RPMI8226 (cell line): ENCODE data around the gene TMEM45A.
"Not testable (repeated sequence)": the region's sequence is repeated elsewhere in the genome, so short reads cannot be mapped to it uniquely, and the experiment has no call there.

Experiments used
- DNase-seq: peaks from one replicate; pipeline ENCODE4 v3.0.0-alpha.2; 2015

Gene TMEM45A

DNA sequence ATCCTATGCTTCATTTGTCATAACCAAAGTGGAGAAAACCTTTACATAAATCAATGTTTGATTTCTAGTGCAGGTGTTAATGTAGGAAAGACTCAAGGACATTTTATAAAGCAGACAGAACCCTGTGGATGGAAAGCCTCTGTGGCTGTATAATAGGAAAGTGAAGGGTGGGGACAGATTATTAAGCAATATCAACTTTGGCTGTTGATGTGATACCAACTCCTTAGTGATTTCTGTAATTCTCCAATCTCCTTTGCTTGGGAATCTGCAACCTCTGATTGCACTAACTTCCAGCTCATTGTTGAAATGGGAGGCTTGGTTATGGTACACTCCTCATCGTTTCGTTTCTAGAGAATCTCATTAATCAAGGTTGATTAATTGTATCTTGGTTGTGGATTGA lies 87.7 kb downstream of the TMEM45A start:
- no peak for DNase-seq

DNA sequence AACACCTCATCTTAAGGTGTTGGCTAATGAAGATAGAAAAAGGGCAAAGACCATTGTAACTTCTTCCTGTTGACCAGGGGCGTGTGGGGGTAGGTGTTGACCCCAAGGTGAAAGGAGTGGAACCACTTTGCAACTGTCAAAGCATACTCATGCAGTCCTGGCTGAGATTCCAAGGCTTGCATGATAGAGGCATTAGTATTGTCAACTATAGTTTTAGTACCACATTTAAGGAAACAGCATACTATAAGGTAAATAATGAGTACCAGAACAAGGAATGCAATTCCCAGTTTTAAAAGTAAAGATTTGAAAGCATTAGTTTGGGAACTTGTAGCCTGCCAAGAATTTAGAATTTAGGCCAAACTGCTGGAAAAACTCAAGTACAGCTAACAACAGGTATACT lies 89.2 kb downstream of the TMEM45A start:
- no peak for DNase-seq

GRCh38 chr3:100582157-100582556 lies 89.7 kb downstream of the TMEM45A start:
- not testable (repeated sequence) for DNase-seq

GRCh38 chr3:100584101-100584660 lies 91.8 kb downstream of the TMEM45A start:
- DNase-seq = no peak

DNA sequence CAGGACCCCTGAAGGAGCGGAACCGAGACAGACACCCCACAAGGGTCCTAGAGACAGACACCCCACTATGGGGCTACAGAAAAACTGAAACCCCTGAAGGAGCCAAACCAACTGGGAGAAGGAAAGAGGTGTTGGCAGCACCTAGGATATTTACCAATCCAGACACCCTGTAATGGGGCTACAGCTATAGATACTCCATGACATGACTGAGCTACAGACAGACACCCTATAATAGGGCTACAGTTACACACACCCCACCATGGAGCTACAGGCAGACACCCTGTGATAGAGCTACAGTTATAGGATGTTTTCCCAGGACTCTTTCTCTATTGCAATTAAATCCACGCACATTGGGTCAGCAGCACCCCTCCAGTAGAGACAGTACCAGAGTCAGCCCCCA lies 94.4 kb downstream of the TMEM45A start:
- no peak for DNase-seq

DNA sequence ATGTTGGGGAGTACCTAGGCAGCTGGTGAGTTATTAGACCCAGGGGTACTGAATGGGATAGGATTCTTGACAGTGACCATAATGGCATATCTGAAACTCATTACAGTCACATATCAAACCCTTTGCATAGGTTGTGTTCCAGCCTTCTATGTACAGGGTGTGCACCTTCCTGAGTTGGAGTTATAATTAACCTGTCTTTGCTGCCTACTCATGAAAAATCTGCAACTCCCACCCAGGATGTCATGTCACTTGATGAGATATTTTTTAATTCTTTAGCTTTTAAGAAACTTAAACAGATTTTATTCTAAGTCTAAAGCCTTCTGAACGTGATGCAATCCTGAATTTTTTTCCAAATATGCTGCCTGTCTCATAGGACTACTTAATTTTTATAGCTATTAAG lies 95.8 kb downstream of the TMEM45A start:
- DNase-seq = no peak

- peak; percentile 68 for DNase-seq
Measured at GRCh38 chr3:100590114-100590839, 97.9 kb downstream of the TMEM45A start.

DNA sequence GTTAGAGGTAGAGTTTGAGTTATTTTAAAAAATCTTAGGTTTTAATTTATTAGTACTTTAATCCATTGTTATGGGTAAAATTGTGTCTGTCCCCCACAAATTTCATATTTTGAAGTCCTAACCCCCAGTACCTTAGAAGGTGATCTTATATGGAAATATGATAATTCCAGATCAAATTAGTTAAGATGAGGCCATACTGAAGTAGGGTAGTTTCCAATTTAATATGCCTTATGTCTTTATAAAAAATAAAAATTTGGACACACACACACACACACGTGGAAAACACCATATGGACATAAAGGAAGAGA lies 98.4 kb downstream of the TMEM45A start:
- no peak for DNase-seq

GRCh38 chr3:100591411-100591810 lies 99.0 kb downstream of the TMEM45A start:
- no peak for DNase-seq

DNA sequence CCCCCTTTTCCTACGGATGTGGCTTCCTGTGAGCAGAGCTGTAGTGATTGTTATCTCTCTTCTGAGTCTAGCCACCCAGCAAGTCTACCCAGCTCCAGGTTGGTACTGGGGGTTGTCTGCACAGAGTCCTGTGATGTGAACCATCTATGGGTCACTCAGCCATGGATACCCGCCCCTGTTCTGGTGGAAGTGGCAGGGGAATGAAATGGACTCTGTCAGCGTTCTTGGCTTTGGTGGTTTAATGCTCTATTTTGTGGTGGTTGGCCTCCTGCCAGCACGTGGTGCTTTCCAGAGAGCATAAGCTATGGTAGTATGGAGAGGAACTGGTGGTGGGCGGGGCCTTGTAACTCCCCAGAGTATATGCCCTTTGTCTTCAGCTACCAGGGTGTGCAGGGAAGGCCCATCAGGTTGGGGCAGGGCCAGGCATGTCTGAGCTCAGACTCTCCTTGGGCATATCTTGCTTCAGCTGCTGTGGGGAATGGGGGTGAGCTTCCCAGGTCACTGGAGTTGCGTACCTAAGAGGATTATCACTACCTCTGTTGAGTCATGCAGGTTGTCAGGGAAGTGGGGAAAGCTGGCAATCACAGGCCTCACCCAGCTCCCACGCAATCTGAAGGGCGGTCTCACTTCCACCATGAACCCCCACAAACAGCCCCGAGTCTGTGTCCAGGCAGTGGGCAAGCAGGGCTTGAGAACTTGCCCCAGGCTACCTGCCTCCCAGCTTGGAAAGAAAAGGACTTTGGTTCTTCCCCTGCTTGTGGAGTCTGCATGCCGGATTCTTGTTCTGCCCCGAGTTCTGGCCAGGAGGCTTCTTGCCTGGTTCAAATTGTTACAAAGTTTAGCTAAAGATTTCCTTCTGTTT lies 108.0 kb downstream of the TMEM45A start:
- DNase-seq = peak; percentile 79

DNA sequence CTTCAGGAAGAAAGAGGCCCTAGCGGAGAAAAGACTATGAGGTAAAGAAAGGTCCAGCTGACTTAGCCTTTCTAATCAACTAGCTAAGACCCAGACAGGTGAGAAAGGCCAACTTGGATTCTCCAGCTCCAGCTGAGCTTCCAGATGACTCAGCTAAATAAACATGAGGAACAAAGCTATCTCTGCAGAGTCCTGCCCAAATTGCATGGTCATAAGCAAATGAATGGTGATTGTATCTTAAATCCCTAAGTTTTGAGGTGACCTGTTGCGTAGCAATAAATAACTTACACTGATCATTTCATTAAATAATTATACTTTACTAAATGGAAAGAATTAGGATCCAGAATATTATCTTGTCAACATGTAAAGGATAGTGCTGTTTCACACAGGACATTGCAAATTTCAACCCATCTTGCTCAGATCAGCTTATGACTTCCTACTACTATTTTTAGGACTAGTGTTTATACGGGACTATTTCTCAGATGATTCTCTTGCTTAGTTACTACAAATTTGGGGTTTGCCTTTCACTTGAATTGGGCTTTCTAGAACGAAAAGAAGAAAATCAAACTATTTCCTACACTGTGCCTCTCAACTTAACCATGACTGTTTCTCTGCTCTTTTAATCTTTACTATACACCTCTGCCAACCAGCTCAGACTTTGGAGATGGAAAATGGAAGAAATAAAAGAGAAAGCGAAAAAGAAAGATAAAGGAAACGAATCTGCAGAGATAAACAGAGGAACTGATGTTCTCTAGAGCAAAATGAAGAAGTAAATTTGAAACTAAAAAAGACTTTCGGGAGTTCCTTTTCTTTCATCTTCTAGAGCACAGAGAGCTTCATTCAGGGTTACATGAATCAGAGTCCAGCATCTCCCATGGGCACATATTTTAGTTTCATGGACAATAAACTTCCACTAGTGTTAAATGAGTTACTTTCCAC lies 110.4 kb downstream of the TMEM45A start:
- DNase-seq = no peak

DNA sequence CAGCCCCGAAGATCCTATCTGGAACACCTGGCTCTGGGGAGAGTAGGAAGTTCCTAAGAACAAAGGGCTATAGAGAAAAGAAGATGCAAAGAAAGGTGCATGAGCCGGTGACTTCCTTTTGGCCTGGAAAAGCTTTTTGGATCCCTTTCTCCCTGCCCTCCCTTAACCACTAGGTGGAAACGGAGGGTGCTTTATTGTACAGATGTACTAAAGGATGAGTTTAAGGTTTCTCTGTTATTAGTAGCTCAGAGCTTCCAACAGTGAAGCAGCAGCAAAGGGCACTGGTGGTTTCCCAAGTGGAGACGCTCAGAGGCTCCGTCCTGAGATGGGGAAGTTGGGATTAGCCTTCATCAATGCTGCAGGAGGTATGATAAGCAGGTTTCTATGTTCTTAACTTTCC lies 111.0 kb downstream of the TMEM45A start:
- DNase-seq = peak; percentile 23

DNA sequence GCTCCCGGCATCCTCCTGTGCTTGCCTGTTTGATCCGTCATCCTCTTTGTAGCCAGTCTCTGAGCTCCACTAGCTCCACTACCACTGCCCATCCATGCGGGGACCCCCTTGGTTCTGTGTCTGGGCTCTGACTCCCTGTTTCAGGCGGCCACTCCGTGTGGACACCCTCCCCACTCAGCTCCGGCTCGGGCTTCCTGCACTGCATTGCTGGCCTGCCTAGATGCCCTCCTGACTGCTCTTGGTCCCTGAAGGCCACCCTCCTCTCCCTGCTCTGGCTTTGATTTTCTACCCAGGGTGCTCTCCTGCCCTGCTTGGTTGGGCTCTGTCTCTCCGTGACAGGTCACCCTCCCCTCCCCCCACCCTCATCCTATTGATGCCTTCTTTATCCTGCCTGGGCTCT lies 112.9 kb downstream of the TMEM45A start:
- no peak for DNase-seq

DNA sequence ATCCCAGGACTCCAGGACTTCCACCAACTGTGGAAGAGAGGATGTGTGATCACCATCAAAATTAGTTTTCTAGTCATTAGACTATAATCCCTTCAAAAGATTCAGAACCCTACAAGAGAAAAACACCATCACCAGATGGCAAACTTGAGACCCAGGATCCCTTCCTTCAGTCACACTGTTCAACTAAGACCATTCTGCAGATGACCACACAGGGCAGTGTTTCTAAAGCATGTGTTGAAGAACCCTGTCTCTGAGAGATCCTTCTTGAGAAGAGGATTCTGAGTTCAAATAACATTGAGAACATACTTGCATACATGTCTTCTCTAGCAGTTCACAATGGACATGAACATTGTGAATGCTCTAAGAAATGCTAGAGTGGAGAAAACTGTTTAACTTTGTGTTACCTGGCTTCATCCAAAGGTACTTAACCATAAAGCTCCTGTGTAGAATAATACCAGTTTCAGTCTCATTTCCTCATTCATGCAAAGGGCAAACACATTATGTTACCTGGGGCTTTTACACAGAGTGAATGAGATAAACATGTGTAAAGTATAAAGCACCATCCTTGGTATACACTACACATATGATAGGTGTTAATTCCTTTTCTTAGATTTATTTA lies 114.6 kb downstream of the TMEM45A start:
- DNase-seq = peak; percentile 14

DNA sequence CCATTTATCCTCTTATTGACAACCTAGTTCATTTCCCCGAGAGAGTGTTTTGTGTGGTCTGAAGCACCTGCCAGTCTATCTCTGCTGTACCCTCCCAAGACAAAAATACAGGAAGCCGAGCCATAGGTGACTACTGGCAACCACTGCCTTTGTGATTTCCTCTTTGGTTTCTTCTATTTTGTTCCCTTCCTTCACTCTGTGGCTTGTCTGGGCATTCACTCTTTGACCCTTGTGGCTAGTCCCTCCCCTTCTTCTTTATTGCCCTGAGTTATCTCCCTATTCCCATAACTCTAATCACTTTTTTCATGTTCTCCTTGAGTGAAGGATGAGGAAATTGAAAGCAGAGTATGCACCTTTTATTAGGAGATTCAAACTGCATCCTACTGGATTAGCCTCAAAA lies 116.9 kb downstream of the TMEM45A start, which contains the start of gene ADGRG7:
Gene ADGRG7 (plus strand): TSS at position 297 of the 400 bp plus-strand sequence. CDS start 256 bp downstream, outside the sequence.
- DNase-seq = no peak

DNA sequence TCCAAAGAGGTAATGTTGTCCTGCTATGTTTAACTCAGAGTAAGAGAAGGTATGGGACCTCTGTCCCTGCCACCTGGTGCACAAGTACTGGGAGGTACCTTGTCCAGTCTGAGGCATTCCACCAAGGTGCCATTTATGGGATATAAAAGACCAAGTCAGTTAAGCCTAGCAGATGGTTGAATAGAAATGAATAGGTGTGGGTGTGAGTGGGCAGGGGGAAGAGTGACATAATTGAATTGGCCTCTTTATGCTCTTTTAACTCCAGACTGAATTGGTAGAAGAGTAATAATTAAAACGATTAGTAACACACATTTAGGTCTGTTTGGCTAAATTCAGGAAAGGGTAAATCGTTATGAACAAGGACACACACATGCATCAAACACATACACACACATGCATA lies 117.5 kb downstream of the TMEM45A start:
- no peak for DNase-seq

GRCh38 chr3:100611221-100611620 lies 118.8 kb downstream of the TMEM45A start:
- no peak for DNase-seq

GRCh38 chr3:100613721-100614390 lies 121.4 kb downstream of the TMEM45A start:
- DNase-seq = no peak

DNA sequence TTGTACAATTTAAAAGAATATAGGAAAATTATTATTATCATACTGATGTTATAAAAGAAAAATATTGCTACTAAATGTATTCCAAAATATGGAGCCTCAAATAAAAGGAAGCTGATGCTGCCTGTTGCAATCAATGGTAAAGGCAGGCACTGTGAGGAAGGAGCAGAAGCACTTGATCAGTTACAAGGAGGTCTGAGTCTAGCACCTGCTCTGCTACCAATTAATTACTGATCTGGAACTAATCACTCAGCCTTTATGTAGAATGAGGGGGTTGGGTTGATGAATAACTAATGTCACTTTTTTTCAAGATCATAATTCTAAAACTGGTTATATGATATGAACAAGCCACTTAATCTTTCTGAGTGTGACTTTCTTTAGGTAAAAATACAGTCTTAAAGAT lies 122.5 kb downstream of the TMEM45A start:
- no peak for DNase-seq

DNA sequence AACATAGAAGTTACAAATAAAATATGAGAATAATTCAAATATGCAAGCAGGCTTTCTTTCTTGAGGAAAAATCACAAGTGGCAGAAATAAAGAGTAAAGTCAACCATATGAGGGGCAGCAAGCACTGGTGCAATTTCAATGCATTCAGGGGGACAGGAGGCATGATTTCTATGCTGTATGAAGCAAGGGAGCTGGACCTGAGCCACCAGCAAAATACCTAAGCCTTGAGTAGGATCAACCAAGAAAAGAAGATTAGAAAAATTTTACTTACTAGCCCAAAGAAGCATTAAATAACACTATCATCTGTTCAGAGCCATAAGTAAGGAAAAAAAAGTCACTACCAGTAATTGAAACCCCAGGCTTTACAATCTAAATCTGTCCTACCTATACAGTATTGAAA lies 123.3 kb downstream of the TMEM45A start:
- no peak for DNase-seq

GRCh38 chr3:100621251-100621650 lies 128.8 kb downstream of the TMEM45A start:
- no peak for DNase-seq
